Cortex of kidney (tissue), 1 donor: ENCODE data around the gene PLSCR4.
A peak's percentile ranks its signal among the peaks of the same experiment; 100 is the strongest.

Experiments used
- DNase-seq: peaks from one replicate; lab custom pipeline; 2025; lab: John Stamatoyannopoulos, UW

Gene PLSCR4

DNA sequence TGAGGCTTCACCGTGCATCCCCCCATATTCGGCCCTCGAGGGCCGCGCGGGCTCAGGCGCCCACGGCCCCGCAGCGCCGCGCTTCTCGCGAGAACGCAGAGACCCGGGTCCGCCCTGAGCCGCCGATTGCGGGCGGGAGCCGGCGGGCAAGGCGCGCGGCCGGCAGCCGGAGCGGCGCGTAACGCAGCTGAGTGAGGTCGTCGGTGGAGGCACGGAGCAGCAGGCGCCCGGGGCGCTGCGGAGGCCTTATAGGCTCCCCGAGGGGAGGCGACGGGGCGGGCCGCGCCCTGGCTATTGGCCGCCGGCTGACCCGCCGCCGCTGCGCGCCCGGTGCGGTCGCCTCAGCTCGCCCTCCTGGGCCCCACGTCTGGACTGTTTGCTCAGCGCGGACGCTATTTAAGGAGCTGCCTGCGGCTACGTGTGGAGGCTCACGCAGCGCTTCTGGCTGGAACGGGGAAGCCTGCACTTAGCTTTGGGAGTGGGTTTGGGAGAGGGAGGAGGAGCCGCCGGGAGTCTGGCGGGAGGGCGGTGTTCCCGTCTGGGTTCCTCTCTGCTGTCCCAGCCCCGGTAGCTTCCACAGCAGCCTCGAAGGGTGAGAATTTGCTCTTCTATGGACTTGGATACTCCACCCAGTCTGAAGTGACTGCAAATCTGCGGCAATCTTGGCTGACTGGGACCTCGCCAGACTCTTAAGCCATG lies 89.8 kb downstream of the PLSCR4 start, which contains the start of gene PLOD2:
Gene PLOD2 (minus strand): TSS at position 221 of the 699 bp plus-strand sequence. CDS start 195 bp downstream, at position 26.
- DNase-seq, result peak; percentile 39

- no peak for DNase-seq
Measured at GRCh38 chr3:146160321-146160963, 90.5 kb downstream of the PLSCR4 start.

DNA sequence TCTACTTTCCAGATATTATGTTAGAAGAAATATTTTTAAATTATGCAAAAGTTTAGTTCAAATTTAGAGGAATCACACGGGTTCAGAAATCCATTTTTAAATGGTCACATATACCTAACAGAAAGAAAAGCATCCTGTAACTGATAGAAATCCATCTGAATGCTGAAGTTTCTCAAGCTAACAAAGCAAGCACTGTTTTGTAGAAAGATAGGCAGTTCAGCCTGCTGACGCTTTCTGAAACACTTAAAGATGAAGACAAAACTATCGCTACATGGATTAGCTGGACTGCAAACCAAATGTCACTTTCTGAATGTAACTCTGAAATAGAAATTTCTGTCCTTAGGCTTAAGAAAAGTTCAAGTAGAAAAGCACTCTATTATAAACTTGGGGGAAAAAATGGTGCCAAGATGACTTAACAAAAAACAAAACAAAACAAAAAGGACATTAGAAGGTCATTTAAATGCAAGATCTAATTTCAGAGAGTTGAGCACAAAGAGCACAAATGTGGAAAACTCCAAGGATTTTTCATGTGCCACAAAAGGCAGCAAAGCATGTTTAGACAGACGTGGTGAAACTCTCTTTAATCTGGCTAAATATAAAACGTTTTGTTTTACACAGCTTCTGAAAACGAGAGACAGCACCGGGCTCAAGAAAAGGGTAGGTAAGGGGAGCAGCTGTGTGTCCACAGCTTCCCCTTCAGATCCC lies 91.1 kb downstream of the PLSCR4 start:
- no peak for DNase-seq

DNA sequence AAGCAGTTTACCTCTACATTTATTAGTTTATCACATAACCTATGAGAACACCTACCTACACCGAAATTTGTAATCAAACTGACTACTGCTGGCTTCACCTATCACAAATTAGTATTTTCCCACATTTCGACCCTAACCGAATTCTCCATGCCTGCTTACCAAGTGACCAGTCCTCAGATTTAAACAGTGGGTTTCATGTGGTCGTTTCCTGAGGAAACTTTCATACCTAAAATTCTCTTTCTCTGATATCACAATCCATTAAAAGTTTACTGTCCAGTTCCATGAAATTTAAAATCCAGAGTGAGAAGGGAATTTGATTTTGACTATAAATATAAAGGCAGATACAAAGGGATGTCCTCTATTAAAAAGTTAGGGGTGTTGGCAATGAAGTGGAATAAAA lies 91.9 kb downstream of the PLSCR4 start:
- no peak for DNase-seq

DNA sequence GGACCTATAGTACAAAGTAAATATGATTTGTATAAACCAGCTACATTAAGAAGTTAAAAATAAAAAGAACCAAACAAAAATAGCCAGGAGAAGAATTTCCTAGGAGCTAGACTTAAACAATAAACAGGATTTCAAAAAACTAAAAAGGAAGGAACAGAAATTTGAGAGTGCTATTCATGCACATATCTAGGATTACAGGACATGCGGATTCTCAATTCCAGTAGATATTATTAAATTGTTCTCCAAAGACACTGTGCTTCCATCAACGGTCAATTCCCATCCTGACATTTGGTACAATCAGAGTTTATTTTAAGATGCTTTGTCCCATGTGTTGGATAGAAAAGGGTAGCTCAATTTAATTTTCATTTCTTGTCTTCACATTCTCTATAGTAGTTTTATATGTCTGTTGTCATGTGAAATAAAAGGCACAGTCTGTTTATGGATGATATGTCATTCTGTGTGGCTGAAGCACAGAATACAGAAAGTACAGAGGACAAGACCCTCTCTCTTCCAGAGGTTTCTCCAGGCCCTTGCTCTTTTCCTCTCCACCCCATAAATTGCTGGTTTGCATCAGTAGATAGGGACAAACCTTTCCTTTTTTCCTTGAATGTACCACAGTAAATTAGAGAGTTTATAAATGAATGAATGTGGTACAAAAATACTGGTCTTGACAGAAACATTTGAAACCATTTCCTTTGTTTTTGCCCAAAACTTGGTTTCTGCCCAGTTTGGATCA lies 93.4 kb downstream of the PLSCR4 start:
- no peak for DNase-seq

- DNase-seq, result no peak
Measured at GRCh38 chr3:146156666-146157314, 94.1 kb downstream of the PLSCR4 start.

- DNase-seq, result no peak
Measured at GRCh38 chr3:146156095-146156494, 94.8 kb downstream of the PLSCR4 start.

DNA sequence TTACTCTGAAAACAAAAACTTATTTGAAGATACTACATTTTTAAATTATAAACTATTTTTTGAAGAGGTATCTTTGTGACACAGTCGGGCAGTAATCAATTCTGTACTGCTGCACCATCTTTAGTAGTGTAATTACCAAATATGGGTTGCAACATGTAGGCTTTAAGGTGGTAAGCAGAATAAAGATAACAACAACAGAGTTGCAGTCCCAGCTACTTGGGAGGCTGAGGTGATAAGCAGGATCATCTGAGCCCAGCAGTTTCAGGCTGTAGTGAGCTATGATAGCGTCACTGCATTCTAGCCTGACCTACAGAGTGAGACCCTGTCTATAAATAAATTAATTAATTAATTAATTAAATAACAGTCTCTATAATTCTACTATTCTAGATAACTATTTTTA lies 95.9 kb downstream of the PLSCR4 start:
- DNase-seq, result no peak

DNA sequence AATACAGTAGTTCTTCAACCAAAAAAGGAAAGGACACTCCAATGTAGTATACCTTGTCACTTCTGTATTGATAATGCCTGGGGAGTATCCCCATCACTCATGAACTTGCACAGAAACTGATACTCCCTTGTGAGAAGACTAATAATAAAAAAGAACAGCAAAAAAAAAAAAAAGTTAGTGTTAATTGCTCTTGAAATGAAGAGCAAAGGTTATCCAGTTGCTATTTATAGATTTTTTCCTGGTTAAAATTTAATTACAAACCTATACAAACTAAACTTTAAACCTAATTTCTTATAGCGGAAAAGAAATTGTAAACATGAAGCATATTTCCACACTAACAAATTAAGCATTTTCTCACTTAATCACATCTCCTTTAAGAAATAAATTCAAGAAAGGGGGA lies 96.6 kb downstream of the PLSCR4 start:
- DNase-seq, result no peak

DNA sequence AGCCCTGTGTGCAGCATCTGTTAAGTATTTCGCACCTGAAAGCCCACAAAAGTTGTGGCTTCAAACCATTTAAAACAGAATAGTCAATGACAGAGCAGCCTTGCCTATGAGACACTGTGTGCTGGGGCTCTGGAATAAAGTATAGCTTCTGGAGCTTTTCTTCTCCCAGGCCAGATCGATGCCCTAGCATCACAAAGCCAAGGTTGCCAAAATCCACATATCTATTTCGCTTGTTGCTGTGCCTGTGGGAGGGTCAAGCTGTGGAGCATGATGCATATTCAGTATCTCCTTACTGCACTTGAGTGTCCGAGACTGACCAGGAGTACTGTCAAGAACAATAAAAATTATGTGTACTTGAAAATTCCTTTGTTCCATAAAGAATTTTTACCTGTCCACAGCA lies 97.5 kb downstream of the PLSCR4 start:
- DNase-seq, result no peak

DNA sequence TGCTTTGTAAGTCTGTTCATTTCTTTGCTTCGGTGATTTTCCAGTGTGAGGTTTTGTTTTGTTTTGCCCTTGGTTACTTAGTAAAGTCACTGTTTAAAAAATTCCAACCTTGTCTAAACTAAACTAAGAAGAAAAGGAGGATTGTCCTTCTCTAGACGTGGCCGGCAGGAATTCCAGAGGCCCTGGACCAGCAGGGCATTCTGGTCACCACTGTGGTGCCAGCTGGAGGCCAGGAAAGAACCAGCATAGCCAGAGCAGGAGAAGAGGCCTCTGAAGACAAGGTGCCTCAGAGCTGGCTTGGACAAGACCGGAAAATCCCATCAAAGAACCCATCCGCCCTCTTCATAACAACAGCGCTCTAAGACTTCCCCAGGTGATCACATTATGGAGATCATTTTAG lies 98.1 kb downstream of the PLSCR4 start:
- DNase-seq, result no peak

DNA sequence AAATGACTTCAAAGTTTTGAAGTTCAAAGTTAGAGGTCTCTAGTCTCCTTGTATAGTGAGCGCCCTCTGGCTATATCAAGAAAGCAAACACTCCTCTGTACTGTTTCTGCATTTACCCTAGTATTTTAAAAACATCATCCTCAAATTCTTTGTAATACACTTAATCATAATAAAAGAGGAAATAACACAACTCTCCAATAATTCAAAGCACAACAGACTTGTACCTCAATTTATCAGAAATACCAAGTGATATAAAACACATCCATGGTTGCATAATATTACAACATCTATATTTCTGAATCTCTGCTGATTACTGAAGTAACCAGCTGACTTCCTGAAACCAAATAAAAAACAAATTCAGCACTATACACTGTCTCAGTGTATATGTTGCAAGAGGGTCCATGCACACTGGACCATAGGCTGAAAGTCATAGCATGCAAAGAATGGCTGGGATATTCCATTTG lies 102.4 kb downstream of the PLSCR4 start:
- DNase-seq, result no peak

DNA sequence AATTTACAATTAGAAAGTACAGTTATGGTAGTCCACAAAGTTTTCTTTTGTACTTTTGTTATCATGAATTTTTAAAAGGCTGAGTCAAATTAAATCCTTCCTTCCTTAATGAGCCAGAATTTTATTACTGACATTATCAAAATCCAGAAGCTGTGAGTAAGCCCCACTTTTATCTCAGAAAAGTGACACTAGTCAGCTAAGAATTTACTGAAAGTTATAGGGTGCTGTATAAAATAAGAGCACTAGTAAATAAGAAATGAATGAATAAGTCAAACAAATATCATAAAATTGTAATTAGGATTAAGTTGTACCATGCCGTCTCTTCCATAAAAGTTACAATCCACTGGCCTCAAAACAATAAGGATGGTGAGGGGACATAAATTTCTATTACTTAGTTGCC lies 105.3 kb downstream of the PLSCR4 start:
- DNase-seq, result no peak

DNA sequence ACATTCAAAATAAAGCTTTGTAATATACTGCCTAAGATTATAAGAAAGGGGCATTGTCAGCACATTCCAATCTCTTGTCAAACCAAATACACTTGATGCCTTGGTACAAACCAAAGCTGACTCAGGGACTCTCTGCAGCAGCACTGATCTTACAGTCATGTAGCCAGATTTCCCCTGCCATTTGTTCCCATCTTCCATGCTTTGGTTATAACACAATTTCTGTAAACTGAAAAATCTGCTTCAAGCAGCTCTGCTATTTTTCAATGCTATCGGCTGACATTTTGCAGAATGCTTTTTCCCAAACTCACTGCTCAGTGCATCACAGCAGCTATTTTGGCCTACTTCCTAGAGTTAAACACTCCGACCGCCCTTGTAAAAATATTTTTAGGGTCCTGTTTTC lies 108.1 kb downstream of the PLSCR4 start:
- no peak for DNase-seq
